Measurements from ENCODE around the gene HMX3.
A peak's percentile ranks its signal among the peaks of the same experiment; 100 is the strongest.

The HMX3 gene

GRCh38 chr10:123144697-123145541 is 9.1 kb downstream of the HMX3 start:
- in situ Hi-C loops (cut with MboI; ENCODE audit: low pct_unique_long_range_greater_than_20kb, low sequenced_read_pairs): loop anchor here (25.0 kb wide), 1 partner anchor 417 kb away; no protein-coding TSS in a partner anchor
- DNase-seq: peak; percentile 51

GRCh38 chr10:123145542-123146012 is 9.8 kb downstream of the HMX3 start:
- in situ Hi-C loops (cut with MboI; ENCODE audit: low pct_unique_long_range_greater_than_20kb, low sequenced_read_pairs): loop anchor here (25.0 kb wide), 1 partner anchor 417 kb away; no protein-coding TSS in a partner anchor
- DNase-seq: no peak

GRCh38 chr10:123146013-123146893 is 10.5 kb downstream of the HMX3 start:
- no peak for DNase-seq
- in situ Hi-C loops (cut with MboI; ENCODE audit: low pct_unique_long_range_greater_than_20kb, low sequenced_read_pairs): loop anchor here (25.0 kb wide), 1 partner anchor 416 kb away; no protein-coding TSS in a partner anchor

- in situ Hi-C loops (cut with MboI; ENCODE audit: low pct_unique_long_range_greater_than_20kb, low sequenced_read_pairs): loop anchor here (25.0 kb wide), 1 partner anchor 415 kb away; no protein-coding TSS in a partner anchor
- DNase-seq: no peak
Measured at GRCh38 chr10:123146894-123147634, 11.3 kb downstream of the HMX3 start.

DNA sequence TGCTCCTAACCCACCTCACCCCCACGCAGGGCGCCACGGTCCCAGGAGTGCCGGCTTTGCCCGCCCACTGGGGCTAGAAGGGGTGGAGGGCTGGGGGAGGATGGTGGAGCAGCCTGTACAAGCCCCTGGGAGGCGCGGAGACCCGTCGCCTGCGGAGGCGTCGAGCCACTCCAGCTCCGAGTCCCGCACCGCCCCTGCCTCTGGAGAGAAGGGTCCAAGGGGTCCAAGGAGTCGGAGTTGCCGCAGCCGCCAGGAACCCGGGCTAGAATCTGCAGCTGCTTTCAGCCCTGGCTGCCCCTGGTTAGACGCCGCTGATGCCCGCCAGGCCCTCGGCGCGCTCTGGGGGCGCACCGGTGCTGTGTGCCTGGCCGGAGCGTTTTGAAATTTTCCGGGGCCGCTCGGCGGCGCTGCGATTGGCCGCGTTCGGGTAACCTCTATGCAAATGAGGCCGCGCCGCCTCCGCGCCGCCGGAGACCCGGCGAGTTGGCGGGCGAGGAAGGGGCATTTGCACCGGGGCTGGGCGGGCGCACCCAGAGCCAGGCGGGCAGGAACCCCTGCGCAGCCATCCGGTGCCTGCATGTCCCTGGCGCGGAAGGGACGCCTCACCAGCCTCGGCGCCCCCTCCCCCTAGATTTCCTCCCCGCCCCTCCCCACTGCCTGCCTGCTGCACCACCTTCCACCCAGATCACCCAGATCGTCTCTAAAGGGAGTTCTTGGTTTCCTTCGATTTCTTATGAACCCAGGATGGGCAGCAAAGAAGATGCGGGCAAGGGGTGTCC is 12.1 kb downstream of the HMX3 start, which contains the start of gene HMX2:
HMX2 (plus strand) TSS at position 502 of the 779 bp plus-strand sequence; CDS start at position 745, 243 bp downstream.
- peak; percentile 72 for DNase-seq
- in situ Hi-C loops (cut with MboI; ENCODE audit: low pct_unique_long_range_greater_than_20kb, low sequenced_read_pairs): loop anchor here (25.0 kb wide), 1 partner anchor 414 kb away; no protein-coding TSS in a partner anchor

- in situ Hi-C loops (cut with MboI; ENCODE audit: low pct_unique_long_range_greater_than_20kb, low sequenced_read_pairs): loop anchor here (25.0 kb wide), 1 partner anchor 414 kb away; no protein-coding TSS in a partner anchor
- peak; percentile 52 for DNase-seq
Measured at GRCh38 chr10:123148414-123149161, 12.8 kb downstream of the HMX3 start.

- in situ Hi-C loops (cut with MboI; ENCODE audit: low pct_unique_long_range_greater_than_20kb, low sequenced_read_pairs): loop anchor here (25.0 kb wide), 1 partner anchor 413 kb away; no protein-coding TSS in a partner anchor
- DNase-seq: no peak
Measured at GRCh38 chr10:123149162-123149567, 13.4 kb downstream of the HMX3 start.

DNA sequence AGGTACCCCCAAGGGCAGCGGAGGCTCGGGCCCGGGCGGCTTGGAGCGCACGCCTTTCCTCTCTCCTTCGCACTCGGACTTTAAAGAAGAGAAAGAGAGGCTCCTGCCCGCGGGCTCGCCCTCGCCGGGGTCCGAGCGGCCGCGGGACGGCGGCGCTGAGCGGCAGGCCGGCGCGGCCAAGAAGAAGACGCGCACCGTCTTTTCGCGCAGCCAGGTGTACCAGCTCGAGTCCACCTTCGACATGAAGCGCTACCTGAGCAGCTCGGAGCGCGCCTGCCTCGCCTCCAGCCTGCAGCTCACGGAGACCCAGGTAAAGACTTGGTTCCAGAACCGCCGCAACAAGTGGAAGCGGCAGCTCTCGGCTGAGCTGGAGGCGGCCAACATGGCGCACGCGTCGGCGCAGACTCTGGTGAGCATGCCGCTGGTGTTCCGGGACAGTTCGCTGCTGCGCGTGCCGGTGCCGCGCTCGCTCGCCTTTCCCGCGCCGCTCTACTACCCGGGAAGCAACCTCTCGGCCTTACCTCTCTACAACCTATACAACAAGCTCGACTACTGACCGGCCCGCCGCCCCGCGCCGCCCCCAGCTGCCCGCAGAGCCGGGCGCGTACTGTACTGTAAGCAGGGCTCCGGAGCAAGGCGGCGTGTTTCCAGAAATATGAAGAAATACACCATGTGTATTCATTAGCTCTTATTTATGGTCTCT is 13.9 kb downstream of the HMX3 start:
- in situ Hi-C loops (cut with MboI; ENCODE audit: low pct_unique_long_range_greater_than_20kb, low sequenced_read_pairs): loop anchor here (25.0 kb wide), 1 partner anchor 413 kb away; no protein-coding TSS in a partner anchor
- no peak for DNase-seq

DNA sequence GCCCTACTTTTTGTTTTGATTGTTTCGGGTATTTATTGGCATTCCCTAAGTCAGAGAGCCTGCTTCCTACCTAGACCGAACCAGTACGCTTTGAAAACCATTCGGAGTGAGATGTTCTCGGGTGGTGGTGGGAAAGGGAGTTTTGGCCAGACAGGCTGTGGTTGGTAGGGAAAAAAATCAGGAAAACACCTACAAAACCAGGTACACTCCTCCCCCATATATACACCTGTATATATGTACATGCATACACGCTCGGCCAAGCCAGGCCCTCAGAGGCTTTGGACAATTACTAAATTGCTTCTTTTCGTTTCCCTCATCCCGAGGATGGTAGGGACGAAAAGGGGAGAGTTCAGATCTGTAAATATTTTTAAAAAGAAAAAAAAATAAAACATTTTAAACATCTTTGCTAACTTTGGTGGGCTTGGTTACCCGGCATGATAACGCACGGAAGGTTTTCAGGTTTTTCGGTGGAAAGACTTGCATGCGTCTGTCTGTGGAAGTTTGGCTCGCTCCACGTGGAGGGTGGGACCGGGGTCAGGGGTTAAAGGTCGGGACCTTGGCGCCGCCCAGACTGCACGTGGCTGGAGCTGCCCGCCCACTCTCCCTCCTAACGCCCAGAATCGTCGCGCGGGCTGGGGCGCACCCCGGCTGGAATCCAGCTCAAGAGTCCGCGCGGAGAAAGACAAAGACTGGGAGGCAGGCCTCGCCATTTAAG is 14.7 kb downstream of the HMX3 start:
- in situ Hi-C loops (cut with MboI; ENCODE audit: low pct_unique_long_range_greater_than_20kb, low sequenced_read_pairs): no loop called here
- DNase-seq: no peak

GRCh38 chr10:123150986-123151736 is 15.4 kb downstream of the HMX3 start:
- in situ Hi-C loops (cut with MboI; ENCODE audit: low pct_unique_long_range_greater_than_20kb, low sequenced_read_pairs): no loop called here
- no peak for DNase-seq

GRCh38 chr10:123151737-123152135 is 16.0 kb downstream of the HMX3 start:
- DNase-seq: no peak
- in situ Hi-C loops (cut with MboI; ENCODE audit: low pct_unique_long_range_greater_than_20kb, low sequenced_read_pairs): no loop called here

DNA sequence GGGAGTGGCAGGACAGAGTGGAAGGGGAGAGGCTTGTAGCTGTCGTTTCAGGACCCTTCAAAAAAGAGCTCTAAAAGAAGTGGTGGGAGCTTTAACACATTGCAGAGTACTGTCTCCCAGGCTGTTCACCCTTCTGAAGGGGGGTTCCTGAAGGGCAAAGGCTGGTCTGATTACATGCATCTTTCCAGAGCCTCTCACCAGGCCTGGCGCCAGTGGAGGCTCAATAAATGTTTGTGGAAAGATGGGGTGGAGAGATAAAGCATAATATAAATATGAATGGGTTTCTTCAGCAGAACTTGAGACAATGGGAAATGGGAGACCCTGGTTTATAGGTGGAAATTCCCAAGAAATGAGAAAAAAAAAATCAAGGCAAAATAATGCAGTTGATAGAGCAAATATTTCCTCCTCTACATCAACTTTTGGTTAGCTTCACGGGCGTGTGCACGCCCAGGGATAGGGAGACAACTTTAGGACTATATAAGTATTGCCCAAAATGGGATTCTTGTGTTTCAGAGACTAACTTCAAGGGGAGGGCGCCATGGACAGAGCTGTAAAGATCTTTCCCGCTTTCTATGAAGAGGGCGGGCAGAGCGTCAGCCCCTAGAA is 17.8 kb downstream of the HMX3 start:
- in situ Hi-C loops (cut with MboI; ENCODE audit: low pct_unique_long_range_greater_than_20kb, low sequenced_read_pairs): no loop called here
- DNase-seq: no peak

DNA sequence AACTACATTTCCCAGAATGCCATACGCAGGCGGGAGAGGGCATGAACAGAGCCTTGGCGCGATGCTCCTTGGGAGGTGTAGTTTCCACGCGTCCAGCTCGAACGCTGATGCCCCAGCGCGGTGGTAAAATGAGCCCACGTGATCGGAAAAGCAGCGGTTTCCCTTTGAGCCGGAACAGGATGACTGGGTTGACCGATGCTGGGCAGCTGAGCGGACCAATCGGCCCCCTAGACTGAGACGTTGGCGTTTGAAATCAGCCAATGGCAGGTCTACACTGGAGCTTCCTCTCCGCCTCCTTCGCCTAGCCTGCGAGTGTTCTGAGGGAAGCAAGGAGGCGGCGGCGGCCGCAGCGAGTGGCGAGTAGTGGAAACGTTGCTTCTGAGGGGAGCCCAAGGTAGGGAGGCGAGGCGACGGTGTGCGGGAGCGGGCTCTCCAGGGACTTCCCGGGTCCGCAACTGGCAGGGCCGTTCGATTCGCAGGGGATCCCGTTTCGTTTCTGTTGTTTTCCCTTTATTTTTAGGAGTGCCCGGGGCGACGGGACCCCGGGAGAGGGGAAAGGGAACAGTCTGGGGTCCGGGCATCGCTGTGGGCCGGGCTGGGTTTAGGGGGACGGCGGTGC is 18.4 kb downstream of the HMX3 start, which contains the start of gene BUB3:
BUB3 (plus strand) TSS at position 311 of the 619 bp plus-strand sequence. CDS start 516 bp downstream, outside the sequence.
- peak; percentile 100 for DNase-seq
- in situ Hi-C loops (cut with MboI; ENCODE audit: low pct_unique_long_range_greater_than_20kb, low sequenced_read_pairs): no loop called here

DNA sequence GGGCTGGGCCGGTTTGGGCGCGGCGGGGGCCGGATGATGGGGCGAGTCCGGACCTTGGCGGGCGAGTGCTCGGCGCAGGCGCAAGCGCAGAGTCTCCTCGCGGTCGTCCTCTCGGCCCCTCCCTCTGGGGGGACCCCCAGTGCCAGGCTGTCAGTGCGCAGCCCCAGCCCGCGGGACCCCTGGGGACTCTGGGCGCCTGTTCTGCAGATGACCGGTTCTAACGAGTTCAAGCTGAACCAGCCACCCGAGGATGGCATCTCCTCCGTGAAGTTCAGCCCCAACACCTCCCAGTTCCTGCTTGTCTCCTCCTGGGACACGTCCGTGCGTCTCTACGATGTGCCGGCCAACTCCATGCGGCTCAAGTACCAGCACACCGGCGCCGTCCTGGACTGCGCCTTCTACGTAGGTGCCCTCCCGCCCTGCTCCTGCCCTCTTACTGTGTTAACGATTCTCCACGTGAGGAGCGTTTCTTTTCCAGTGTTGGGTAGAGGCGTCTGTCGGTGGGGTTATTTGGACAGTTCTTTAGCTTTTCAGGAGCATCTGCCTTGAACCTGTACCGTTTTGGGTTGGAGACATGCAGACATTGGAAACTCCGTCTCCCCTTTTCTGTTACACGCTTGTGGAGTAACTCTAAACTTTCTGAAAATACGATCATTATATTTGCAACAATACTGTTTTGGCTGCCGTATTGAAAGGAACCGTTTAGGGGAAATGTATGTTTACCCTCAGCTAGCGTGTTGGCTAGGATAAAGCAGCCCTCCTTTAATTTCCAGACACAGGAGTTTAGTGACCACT is 19.1 kb downstream of the HMX3 start:
- peak; percentile 69 for DNase-seq
- in situ Hi-C loops (cut with MboI; ENCODE audit: low pct_unique_long_range_greater_than_20kb, low sequenced_read_pairs): no loop called here

Measured in KBM-7 (cell line).